ENCODE results near the gene CLIC1.

- TF ChIP-seq CTCF (IDR thresholded peaks at IDR 0.05) (no peak), EZH2 (IDR thresholded peaks at IDR 0.05) (no peak)
These were observed 43.4 kb downstream of the CLIC1 start for GRCh38 chr6:31692886-31693285.

All from neural progenitor cell (in vitro differentiated cells).